ENCODE measurements around the gene TNF.

TNF gene

GRCh38 chr6:31572041-31572911 is 3.1 kb upstream of the TNF start, which contains the start of gene LTA:
LTA (plus strand) TSS chr6:31572289; CDS start chr6:31572743, 454 bp downstream.
- in situ Hi-C loops (cut with MboI; ENCODE audit: low sequenced_read_pairs), result no loop called here

DNA sequence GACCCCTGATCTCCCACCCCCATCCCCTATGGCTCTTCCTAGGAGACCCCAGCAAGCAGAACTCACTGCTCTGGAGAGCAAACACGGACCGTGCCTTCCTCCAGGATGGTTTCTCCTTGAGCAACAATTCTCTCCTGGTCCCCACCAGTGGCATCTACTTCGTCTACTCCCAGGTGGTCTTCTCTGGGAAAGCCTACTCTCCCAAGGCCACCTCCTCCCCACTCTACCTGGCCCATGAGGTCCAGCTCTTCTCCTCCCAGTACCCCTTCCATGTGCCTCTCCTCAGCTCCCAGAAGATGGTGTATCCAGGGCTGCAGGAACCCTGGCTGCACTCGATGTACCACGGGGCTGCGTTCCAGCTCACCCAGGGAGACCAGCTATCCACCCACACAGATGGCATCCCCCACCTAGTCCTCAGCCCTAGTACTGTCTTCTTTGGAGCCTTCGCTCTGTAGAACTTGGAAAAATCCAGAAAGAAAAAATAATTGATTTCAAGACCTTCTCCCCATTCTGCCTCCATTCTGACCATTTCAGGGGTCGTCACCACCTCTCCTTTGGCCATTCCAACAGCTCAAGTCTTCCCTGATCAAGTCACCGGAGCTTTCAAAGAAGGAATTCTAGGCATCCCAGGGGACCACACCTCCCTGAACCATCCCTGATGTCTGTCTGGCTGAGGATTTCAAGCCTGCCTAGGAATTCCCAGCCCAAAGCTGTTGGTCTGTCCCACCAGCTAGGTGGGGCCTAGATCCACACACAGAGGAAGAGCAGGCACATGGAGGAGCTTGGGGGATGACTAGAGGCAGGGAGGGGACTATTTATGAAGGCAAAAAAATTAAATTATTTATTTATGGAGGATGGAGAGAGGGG is 1.9 kb upstream of the TNF start:
- in situ Hi-C loops (cut with MboI; ENCODE audit: low sequenced_read_pairs), result no loop called here

DNA sequence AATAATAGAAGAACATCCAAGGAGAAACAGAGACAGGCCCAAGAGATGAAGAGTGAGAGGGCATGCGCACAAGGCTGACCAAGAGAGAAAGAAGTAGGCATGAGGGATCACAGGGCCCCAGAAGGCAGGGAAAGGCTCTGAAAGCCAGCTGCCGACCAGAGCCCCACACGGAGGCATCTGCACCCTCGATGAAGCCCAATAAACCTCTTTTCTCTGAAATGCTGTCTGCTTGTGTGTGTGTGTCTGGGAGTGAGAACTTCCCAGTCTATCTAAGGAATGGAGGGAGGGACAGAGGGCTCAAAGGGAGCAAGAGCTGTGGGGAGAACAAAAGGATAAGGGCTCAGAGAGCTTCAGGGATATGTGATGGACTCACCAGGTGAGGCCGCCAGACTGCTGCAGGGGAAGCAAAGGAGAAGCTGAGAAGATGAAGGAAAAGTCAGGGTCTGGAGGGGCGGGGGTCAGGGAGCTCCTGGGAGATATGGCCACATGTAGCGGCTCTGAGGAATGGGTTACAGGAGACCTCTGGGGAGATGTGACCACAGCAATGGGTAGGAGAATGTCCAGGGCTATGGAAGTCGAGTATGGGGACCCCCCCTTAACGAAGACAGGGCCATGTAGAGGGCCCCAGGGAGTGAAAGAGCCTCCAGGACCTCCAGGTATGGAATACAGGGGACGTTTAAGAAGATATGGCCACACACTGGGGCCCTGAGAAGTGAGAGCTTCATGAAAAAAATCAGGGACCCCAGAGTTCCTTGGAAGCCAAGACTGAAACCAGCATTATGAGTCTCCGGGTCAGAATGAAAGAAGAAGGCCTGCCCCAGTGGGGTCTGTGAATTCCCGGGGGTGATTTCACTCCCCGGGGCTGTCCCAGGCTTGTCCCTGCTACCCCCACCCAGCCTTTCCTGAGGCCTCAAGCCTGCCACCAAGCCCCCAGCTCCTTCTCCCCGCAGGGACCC is 981 bp upstream of the TNF start:
- in situ Hi-C loops (cut with MboI; ENCODE audit: low sequenced_read_pairs), result no loop called here

DNA sequence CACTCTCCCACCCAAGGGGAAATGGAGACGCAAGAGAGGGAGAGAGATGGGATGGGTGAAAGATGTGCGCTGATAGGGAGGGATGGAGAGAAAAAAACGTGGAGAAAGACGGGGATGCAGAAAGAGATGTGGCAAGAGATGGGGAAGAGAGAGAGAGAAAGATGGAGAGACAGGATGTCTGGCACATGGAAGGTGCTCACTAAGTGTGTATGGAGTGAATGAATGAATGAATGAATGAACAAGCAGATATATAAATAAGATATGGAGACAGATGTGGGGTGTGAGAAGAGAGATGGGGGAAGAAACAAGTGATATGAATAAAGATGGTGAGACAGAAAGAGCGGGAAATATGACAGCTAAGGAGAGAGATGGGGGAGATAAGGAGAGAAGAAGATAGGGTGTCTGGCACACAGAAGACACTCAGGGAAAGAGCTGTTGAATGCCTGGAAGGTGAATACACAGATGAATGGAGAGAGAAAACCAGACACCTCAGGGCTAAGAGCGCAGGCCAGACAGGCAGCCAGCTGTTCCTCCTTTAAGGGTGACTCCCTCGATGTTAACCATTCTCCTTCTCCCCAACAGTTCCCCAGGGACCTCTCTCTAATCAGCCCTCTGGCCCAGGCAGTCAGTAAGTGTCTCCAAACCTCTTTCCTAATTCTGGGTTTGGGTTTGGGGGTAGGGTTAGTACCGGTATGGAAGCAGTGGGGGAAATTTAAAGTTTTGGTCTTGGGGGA is 754 bp downstream of the TNF start:
- in situ Hi-C loops (cut with MboI; ENCODE audit: low sequenced_read_pairs), result no loop called here

DNA sequence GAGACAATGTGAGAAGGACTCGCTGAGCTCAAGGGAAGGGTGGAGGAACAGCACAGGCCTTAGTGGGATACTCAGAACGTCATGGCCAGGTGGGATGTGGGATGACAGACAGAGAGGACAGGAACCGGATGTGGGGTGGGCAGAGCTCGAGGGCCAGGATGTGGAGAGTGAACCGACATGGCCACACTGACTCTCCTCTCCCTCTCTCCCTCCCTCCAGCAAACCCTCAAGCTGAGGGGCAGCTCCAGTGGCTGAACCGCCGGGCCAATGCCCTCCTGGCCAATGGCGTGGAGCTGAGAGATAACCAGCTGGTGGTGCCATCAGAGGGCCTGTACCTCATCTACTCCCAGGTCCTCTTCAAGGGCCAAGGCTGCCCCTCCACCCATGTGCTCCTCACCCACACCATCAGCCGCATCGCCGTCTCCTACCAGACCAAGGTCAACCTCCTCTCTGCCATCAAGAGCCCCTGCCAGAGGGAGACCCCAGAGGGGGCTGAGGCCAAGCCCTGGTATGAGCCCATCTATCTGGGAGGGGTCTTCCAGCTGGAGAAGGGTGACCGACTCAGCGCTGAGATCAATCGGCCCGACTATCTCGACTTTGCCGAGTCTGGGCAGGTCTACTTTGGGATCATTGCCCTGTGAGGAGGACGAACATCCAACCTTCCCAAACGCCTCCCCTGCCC is 1.7 kb downstream of the TNF start:
- in situ Hi-C loops (cut with MboI; ENCODE audit: low sequenced_read_pairs), result no loop called here

- in situ Hi-C loops (cut with MboI; ENCODE audit: low sequenced_read_pairs), result no loop called here
These were observed 2.2 kb downstream of the TNF start for GRCh38 chr6:31577579-31577966.

- in situ Hi-C loops (cut with MboI; ENCODE audit: low sequenced_read_pairs), result no loop called here
These were observed 3.1 kb downstream of the TNF start for GRCh38 chr6:31578184-31579118.

- in situ Hi-C loops (cut with MboI; ENCODE audit: low sequenced_read_pairs), result no loop called here
These were observed 3.7 kb downstream of the TNF start for GRCh38 chr6:31579119-31579505.

DNA sequence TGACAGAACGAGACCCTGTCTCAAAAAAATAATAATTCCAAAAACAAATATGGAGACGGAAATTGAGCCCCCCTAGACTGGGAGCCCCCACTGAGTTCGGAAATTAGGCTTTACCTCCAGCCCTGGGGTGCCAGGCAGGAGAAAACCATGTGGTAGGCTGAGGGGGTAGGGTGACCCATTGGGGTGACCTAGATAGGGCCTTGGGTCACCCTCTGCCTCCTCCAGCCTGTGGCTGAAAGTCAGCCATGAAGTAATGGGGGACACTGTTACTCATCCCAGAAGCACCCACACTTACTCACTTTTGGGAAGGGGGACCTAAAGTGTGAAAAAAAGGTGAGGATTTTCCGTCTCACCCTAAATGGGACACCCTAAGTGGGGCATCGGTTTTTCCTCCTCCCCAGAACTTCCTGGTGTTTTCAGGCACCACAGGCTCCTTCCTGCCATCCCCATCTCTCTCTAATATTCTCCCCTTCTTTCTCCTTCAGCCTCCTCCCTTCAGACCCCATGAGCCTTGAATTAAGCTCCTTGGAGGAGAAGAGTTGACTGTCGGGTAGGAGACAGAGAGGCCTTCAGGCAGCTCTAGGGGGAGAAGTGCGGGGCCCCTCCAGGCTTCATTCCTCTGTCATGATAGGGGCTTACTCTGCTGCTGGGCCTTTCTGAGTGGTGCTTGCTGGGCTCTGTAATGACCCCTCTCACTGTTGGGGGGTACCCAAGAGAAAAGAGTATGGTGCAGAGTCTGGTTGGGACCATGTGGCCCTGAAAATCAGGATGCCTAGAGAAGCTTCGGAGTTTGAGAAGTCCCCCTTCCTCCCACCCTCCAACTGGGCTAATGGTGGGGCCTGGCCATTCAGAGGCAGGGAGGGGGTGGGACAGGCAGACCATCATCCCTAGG is 4.4 kb downstream of the TNF start:
- in situ Hi-C loops (cut with MboI; ENCODE audit: low sequenced_read_pairs), result no loop called here

DNA sequence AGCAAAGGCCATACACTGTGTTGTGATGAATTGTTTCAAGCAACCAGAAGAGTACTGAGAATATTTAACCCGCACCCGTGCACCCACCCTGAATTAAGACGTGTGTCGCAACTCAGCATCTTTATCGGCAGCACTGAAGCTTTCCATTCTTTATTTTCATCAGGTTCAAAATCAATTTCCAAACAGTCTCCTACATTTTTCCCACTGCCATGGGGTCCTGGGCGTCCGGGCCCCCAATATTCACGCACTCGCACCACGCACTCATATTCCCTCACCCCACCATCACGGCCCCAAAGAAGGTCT is 5.0 kb downstream of the TNF start:
- in situ Hi-C loops (cut with MboI; ENCODE audit: low sequenced_read_pairs), result no loop called here

GRCh38 chr6:31580807-31581433 is 5.6 kb downstream of the TNF start:
- in situ Hi-C loops (cut with MboI; ENCODE audit: low sequenced_read_pairs), result no loop called here

- in situ Hi-C loops (cut with MboI; ENCODE audit: low sequenced_read_pairs), result no loop called here
These were observed 6.3 kb downstream of the TNF start for GRCh38 chr6:31581434-31582229.

DNA sequence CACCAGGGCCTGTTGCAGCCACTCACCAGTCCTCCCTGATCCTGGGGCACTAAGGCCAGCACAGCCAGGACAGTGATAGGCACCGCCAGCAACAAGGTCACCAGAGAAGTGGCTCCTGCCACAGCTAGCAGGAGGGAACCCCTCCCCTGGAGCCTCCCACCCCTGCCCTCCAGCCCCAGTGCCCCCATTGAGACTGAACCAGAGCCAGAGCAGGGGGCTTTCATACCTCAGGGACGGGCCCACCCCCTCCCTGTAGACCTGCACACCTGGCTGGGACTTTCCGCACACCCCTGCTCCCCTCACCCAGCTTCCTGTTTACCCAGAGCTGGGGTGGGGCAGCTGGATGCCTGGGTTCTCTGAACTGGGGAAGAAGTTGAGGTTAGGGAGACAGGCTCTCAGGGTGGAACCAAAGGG is 6.9 kb downstream of the TNF start, which contains the start of gene LTB:
Gene LTB, minus strand, starts transcription at position 195 of the 414 bp plus-strand sequence. Its CDS starts 7 bp downstream, at position 188.
- in situ Hi-C loops (cut with MboI; ENCODE audit: low sequenced_read_pairs), result no loop called here

DNA sequence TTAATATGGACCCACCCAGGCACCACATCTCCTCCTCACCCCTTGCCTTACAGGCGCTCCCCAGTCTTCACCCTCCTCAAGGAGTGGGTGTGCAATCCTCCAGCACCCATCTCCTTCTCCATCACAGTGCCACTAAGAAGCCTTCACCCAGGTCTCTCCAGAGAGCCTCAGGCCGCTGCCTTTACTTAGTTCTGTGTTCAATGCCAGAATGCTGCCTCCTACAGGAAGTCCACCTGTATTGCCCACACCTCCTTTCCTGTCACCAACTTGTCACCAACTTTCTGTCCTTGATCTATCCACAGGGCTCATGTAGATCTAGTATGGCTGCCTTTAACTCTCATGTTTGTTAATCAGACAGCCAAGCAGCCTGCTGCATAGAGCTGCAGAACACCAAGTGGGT is 10.1 kb downstream of the TNF start:
- in situ Hi-C loops (cut with MboI; ENCODE audit: low sequenced_read_pairs), result no loop called here

GRCh38 chr6:31586008-31586407 is 10.6 kb downstream of the TNF start, which contains the start of gene LST1:
LST1 (plus strand) TSS chr6:31586277; CDS start chr6:31587300, 1,023 bp downstream.
- in situ Hi-C loops (cut with MboI; ENCODE audit: low sequenced_read_pairs), result no loop called here
